Sigmoid colon (tissue), 4 donors: ENCODE measurements around the gene GNA12.

Experiments
- POLR2A ChIP-seq, 2 donors: fragments of 450-650 bp; IDR thresholded peaks; one replicate each; pipeline ENCODE4 v1.6.1; 2016; ENCODE audit warnings: antibody characterized with exemption in 2 of 2, mild to moderate bottlenecking in 2 of 2, moderate library complexity in 2 of 2
- POLR2AphosphoS5 ChIP-seq, 4 donors: sonication (generic); formaldehyde crosslinking; IDR thresholded peaks; one replicate each; pipeline ENCODE4 v1.6.1; 2017; ENCODE audit warnings: antibody characterized with exemption in 4 of 4
- TF ChIP-seq, protein P1 (sequence below), 4 experiments: fragments of 450-650 bp in 3 of 4; fragments of 200-600 bp in 1 of 4; IDR thresholded peaks; one replicate each; pipeline ENCODE4 v1.5.1; 2016 to 2019; ENCODE audit warnings: antibody characterized with exemption in 4 of 4, mild to moderate bottlenecking in 3 of 4, moderate library complexity in 2 of 4

DNA sequence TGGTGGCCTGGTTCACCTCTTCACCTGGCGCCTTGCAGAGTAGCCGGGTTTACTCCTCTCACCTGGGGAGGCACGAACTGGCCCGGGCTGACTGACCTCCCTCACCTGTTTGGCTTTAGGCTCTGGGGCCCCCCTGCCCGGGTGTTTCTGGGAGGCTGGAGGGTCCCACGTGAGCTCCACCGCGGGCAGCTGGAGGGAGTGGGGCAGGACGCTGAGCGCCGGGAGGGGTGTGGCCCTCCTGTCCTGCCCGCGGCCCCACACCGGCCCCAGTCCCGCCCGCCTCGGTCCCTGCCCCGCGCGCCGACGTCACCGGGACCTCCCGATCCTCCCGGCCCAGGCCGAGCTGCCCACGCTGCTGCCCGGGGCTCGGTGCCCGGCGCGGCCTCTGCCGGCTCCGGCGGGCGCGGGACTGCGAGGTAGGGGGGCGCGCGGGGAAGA lies 156.2 kb downstream of the GNA12 start, which contains the start of gene AMZ1:
- TF ChIP-seq POLR2AphosphoS5 (IDR thresholded peaks at IDR 0.05) (no peak), POLR2A (IDR thresholded peaks at IDR 0.05) (no peak)
- TF ChIP-seq, protein P1, sequence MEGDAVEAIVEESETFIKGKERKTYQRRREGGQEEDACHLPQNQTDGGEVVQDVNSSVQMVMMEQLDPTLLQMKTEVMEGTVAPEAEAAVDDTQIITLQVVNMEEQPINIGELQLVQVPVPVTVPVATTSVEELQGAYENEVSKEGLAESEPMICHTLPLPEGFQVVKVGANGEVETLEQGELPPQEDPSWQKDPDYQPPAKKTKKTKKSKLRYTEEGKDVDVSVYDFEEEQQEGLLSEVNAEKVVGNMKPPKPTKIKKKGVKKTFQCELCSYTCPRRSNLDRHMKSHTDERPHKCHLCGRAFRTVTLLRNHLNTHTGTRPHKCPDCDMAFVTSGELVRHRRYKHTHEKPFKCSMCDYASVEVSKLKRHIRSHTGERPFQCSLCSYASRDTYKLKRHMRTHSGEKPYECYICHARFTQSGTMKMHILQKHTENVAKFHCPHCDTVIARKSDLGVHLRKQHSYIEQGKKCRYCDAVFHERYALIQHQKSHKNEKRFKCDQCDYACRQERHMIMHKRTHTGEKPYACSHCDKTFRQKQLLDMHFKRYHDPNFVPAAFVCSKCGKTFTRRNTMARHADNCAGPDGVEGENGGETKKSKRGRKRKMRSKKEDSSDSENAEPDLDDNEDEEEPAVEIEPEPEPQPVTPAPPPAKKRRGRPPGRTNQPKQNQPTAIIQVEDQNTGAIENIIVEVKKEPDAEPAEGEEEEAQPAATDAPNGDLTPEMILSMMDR (IDR thresholded peaks at IDR 0.05), result no peak
